Stimulated activated naive CD8-positive, alpha-beta T cell treated with anti-CD3 and anti-CD28 coated beads, Interleukin-15, Interleukin-2, amounts not matched to agents 100 ng/mL and 50 ng/mL, for 24 hours (primary cell): Measurements from ENCODE around the gene AGBL1.
"Not testable (repeated sequence)": the region's sequence is repeated elsewhere in the genome, so short reads cannot be mapped to it uniquely, and the experiment has no call there.

Experiments used
- H3K27ac Mint-ChIP-seq: one replicate; pipeline ENCODE4 v1.8.0; 2021; ENCODE audit warnings: mild to moderate bottlenecking, mixed read lengths
- H3K27me3 Mint-ChIP-seq: one replicate; pipeline ENCODE4 v1.8.0; 2021; ENCODE audit warnings: mixed read lengths
- H3K36me3 Mint-ChIP-seq: one replicate; pipeline ENCODE4 v1.8.0; 2021; ENCODE audit warnings: low read depth, mixed read lengths
- H3K4me1 Mint-ChIP-seq: one replicate; pipeline ENCODE4 v1.8.0; 2021; ENCODE audit warnings: low read depth, mixed read lengths
- H3K4me3 Mint-ChIP-seq: one replicate; pipeline ENCODE4 v1.8.0; 2021; ENCODE audit warnings: mild to moderate bottlenecking, mixed read lengths
- H3K9me3 Mint-ChIP-seq: one replicate; pipeline ENCODE4 v1.8.0; 2021; ENCODE audit warnings: mixed read lengths

Gene AGBL1

GRCh38 chr15:86445579-86446252 is 366.0 kb downstream of the AGBL1 start:
- no peak overlapping the region for H3K4me3 Mint-ChIP-seq
- H3K27me3 Mint-ChIP-seq = peaks cover 10% of the 10 kb centered on the region
- H3K9me3 Mint-ChIP-seq = no peaks in the 10 kb centered on the region
- H3K4me1 Mint-ChIP-seq = no peaks in the 10 kb centered on the region
- no peaks in the 10 kb centered on the region for H3K36me3 Mint-ChIP-seq
- H3K27ac Mint-ChIP-seq = no peak overlapping the region

- no peaks in the 10 kb centered on the region for H3K4me1 Mint-ChIP-seq
- no peaks in the 10 kb centered on the region for H3K36me3 Mint-ChIP-seq
- no peaks in the 10 kb centered on the region for H3K9me3 Mint-ChIP-seq
- H3K27me3 Mint-ChIP-seq = peaks cover 10% of the 10 kb centered on the region
- no peak overlapping the region for H3K4me3 Mint-ChIP-seq
- no peak overlapping the region for H3K27ac Mint-ChIP-seq
Measured at GRCh38 chr15:86446253-86446640, 366.6 kb downstream of the AGBL1 start.

- H3K36me3 Mint-ChIP-seq, H3K27me3 Mint-ChIP-seq, H3K4me1 Mint-ChIP-seq, H3K27ac Mint-ChIP-seq, H3K4me3 Mint-ChIP-seq: not testable (repeated sequence)
- peaks cover 25% of the 10 kb centered on the region for H3K9me3 Mint-ChIP-seq
Measured at GRCh38 chr15:86465470-86466039, 385.9 kb downstream of the AGBL1 start.

GRCh38 chr15:86481720-86482119 is 402.0 kb downstream of the AGBL1 start:
- no peaks in the 10 kb centered on the region for H3K36me3 Mint-ChIP-seq
- no peak overlapping the region for H3K4me3 Mint-ChIP-seq
- H3K27ac Mint-ChIP-seq = no peak overlapping the region
- no peaks in the 10 kb centered on the region for H3K9me3 Mint-ChIP-seq
- no peaks in the 10 kb centered on the region for H3K27me3 Mint-ChIP-seq
- no peaks in the 10 kb centered on the region for H3K4me1 Mint-ChIP-seq

GRCh38 chr15:86483936-86484335 is 404.3 kb downstream of the AGBL1 start:
- Mint-ChIP-seq H3K4me1 (no peaks in the 10 kb centered on the region), H3K27ac (no peak overlapping the region), H3K27me3 (no peaks in the 10 kb centered on the region), H3K9me3 (no peaks in the 10 kb centered on the region), H3K4me3 (no peak overlapping the region), H3K36me3 (no peaks in the 10 kb centered on the region)

- no peaks in the 10 kb centered on the region for H3K4me1 Mint-ChIP-seq
Measured at GRCh38 chr15:86488046-86488445, 408.4 kb downstream of the AGBL1 start.

GRCh38 chr15:86489981-86490380 is 410.3 kb downstream of the AGBL1 start:
- Mint-ChIP-seq H3K36me3 (no peaks in the 10 kb centered on the region), H3K4me1 (no peaks in the 10 kb centered on the region), H3K27ac (no peak overlapping the region), H3K9me3 (no peaks in the 10 kb centered on the region), H3K4me3 (no peak overlapping the region), H3K27me3 (no peaks in the 10 kb centered on the region)

More at GRCh38 chr15:86488046-86488445, 408.4 kb downstream of the AGBL1 start:
- Mint-ChIP-seq H3K27ac (no peak overlapping the region), H3K4me3 (no peak overlapping the region), H3K36me3 (no peaks in the 10 kb centered on the region), H3K27me3 (no peaks in the 10 kb centered on the region), H3K9me3 (no peaks in the 10 kb centered on the region)

GRCh38 chr15:86491118-86491517 is 411.4 kb downstream of the AGBL1 start:
- Mint-ChIP-seq H3K9me3 (no peaks in the 10 kb centered on the region), H3K36me3 (no peaks in the 10 kb centered on the region), H3K27me3 (no peaks in the 10 kb centered on the region), H3K27ac (no peak overlapping the region), H3K4me1 (no peaks in the 10 kb centered on the region), H3K4me3 (no peak overlapping the region)

GRCh38 chr15:86493884-86494283 is 414.2 kb downstream of the AGBL1 start:
- H3K4me3 Mint-ChIP-seq = no peak overlapping the region
- H3K27ac Mint-ChIP-seq = no peak overlapping the region
- H3K9me3 Mint-ChIP-seq = no peaks in the 10 kb centered on the region
- H3K4me1 Mint-ChIP-seq = no peaks in the 10 kb centered on the region
- no peaks in the 10 kb centered on the region for H3K27me3 Mint-ChIP-seq
- H3K36me3 Mint-ChIP-seq = no peaks in the 10 kb centered on the region

- H3K9me3 Mint-ChIP-seq = no peaks in the 10 kb centered on the region
- no peak overlapping the region for H3K4me3 Mint-ChIP-seq
- H3K27me3 Mint-ChIP-seq = no peaks in the 10 kb centered on the region
- no peaks in the 10 kb centered on the region for H3K36me3 Mint-ChIP-seq
- no peak overlapping the region for H3K27ac Mint-ChIP-seq
- H3K4me1 Mint-ChIP-seq = no peaks in the 10 kb centered on the region
Measured at GRCh38 chr15:86494475-86494874, 414.8 kb downstream of the AGBL1 start.

GRCh38 chr15:86502301-86502700 is 422.6 kb downstream of the AGBL1 start:
- Mint-ChIP-seq H3K9me3 (peaks cover 4% of the 10 kb centered on the region), H3K36me3 (no peaks in the 10 kb centered on the region), H3K4me1 (no peaks in the 10 kb centered on the region), H3K27ac (no peak overlapping the region), H3K4me3 (no peak overlapping the region), H3K27me3 (no peaks in the 10 kb centered on the region)

GRCh38 chr15:86505951-86506350 is 426.3 kb downstream of the AGBL1 start:
- H3K36me3 Mint-ChIP-seq = no peaks in the 10 kb centered on the region
- peaks cover 4% of the 10 kb centered on the region for H3K9me3 Mint-ChIP-seq
- H3K27ac Mint-ChIP-seq = no peak overlapping the region

GRCh38 chr15:86506401-86506800 is 426.7 kb downstream of the AGBL1 start:
- no peaks in the 10 kb centered on the region for H3K36me3 Mint-ChIP-seq
- no peaks in the 10 kb centered on the region for H3K27me3 Mint-ChIP-seq
- no peaks in the 10 kb centered on the region for H3K4me1 Mint-ChIP-seq
- H3K27ac Mint-ChIP-seq = no peak overlapping the region
- peaks cover 4% of the 10 kb centered on the region for H3K9me3 Mint-ChIP-seq
- no peak overlapping the region for H3K4me3 Mint-ChIP-seq

More at GRCh38 chr15:86505951-86506350, 426.3 kb downstream of the AGBL1 start:
- Mint-ChIP-seq H3K4me3 (no peak overlapping the region), H3K27me3 (no peaks in the 10 kb centered on the region), H3K4me1 (no peaks in the 10 kb centered on the region)

GRCh38 chr15:86515625-86516024 is 436.0 kb downstream of the AGBL1 start:
- Mint-ChIP-seq H3K27ac (no peak overlapping the region), H3K4me3 (no peak overlapping the region), H3K36me3 (no peaks in the 10 kb centered on the region), H3K27me3 (peaks cover 16% of the 10 kb centered on the region), H3K4me1 (no peaks in the 10 kb centered on the region), H3K9me3 (peaks cover 8% of the 10 kb centered on the region)

- Mint-ChIP-seq H3K36me3 (no peaks in the 10 kb centered on the region), H3K27ac (no peak overlapping the region), H3K4me1 (no peaks in the 10 kb centered on the region), H3K4me3 (no peak overlapping the region), H3K9me3 (no peaks in the 10 kb centered on the region), H3K27me3 (peaks cover 5% of the 10 kb centered on the region)
Measured at GRCh38 chr15:86522721-86523120, 443.1 kb downstream of the AGBL1 start.
